ENCODE measurements around the gene KDELR1.

GRCh38 chr19:48363810-48364597 is 27.3 kb downstream of the KDELR1 start, which contains the start of the genes SYNGR4 and TMEM143:
- TF ChIP-seq OSR1 (CRISPR knock-in tag; IDR thresholded peaks at IDR 0.05) (no peak), ESRRG (CRISPR knock-in tag; IDR thresholded peaks at IDR 0.05) (no peak), ZFP30 (CRISPR knock-in tag; IDR thresholded peaks at IDR 0.05) (no peak), CSRNP3 (CRISPR knock-in tag; IDR thresholded peaks at IDR 0.05) (no peak), TCF4 (CRISPR knock-in tag; IDR thresholded peaks at IDR 0.05; ENCODE audit: borderline replicate concordance) (no peak), RARB (CRISPR knock-in tag; IDR thresholded peaks at IDR 0.05) (no peak), ARNTL (CRISPR knock-in tag; IDR thresholded peaks at IDR 0.05; ENCODE audit: borderline replicate concordance, low read depth) (no peak), ISL1 (CRISPR knock-in tag; IDR thresholded peaks at IDR 0.05) (no peak), BACH2 (CRISPR knock-in tag; IDR thresholded peaks at IDR 0.05; ENCODE audit: borderline replicate concordance) (no peak), POU6F1 (CRISPR knock-in tag; IDR thresholded peaks at IDR 0.05; ENCODE audit: borderline replicate concordance, low read depth) (no peak), PATZ1 (CRISPR knock-in tag; IDR thresholded peaks at IDR 0.05; ENCODE audit: borderline replicate concordance) (no peak), ZFP3 (CRISPR knock-in tag; IDR thresholded peaks at IDR 0.05) (no peak)
